Activated CD4-positive, CD25-positive, alpha-beta regulatory T cell treated with anti-CD3 and anti-CD28 coated beads, Interleukin-2, amount 50 U/mL, for 16 hours (primary cell): ENCODE data around the gene ZNF592.

Source experiments
- DNase-seq: peaks from one replicate; pipeline ENCODE4 v3.0.0-alpha.2; 2020; ENCODE audit warnings: low read depth, low spot score

ZNF592 gene

DNA sequence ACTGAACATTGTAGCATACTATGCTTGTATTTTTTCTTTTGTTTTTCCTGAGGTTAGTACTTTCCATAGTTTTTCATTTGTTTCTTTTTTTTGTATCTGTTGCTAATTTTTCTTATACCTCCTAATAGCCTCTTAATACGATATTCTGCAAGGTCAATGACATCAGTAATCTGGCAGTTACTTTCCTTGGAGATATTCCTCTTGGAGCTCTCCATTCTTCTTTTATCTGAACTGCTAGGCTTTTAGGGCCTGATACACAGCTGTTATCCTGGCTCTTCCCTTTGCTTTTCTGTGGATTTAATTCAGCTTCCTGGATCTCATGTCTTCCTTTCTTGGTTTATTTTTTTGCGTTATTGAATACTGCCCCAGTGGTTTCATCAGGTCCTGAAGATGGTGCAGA, 81.6 kb downstream of the ZNF592 start:
- DNase-seq, result no peak

DNA sequence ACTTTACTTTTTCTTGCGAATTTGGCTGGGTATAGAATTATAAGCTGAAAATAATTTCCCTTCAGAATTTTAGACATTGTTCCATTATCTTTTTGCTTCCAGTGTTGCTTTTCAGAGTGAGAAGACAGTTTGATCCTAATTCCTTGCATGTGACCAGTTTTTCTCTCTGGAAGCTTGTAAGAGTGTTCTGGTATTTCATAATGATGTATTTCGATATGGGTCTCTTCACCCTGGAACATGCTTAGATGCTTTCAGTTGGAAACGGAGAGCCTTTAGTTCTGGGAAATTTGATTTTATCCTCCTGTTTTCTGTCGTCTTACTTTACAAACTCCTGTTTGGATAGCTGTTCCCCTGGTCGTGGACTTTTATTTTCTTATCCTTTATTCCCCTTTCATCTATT, 82.6 kb downstream of the ZNF592 start:
- DNase-seq, result no peak

GRCh38 chr15:84831613-84832012, 83.2 kb downstream of the ZNF592 start:
- DNase-seq, result no peak

DNA sequence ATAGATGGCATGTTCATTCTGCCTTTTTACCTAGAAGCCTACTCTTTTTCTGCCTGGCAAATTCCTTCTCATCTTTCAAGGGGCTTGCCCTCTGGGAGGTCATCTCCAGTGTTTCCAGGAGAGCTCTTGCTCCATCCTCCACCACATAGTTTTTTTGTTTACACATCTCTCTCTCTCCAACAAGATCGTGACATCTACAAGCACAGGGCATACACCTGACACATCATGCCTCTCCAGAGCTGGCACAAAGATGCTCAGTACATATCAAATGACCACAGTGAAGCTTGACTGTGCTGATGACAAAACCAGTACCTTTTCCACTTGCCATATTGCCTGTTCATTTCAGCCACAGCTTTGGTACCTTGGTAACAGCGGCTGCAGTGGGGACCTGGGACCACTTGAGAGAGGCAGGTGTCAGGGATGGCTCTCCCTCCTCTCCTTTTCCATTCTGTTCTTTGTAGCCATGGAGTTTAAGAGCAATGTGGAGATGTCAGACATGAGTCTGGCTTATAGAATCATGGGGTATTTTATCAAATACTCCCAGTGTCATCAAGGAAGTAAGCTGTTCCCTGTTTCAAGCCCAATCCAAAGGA, 84.2 kb downstream of the ZNF592 start:
- no peak for DNase-seq

DNA sequence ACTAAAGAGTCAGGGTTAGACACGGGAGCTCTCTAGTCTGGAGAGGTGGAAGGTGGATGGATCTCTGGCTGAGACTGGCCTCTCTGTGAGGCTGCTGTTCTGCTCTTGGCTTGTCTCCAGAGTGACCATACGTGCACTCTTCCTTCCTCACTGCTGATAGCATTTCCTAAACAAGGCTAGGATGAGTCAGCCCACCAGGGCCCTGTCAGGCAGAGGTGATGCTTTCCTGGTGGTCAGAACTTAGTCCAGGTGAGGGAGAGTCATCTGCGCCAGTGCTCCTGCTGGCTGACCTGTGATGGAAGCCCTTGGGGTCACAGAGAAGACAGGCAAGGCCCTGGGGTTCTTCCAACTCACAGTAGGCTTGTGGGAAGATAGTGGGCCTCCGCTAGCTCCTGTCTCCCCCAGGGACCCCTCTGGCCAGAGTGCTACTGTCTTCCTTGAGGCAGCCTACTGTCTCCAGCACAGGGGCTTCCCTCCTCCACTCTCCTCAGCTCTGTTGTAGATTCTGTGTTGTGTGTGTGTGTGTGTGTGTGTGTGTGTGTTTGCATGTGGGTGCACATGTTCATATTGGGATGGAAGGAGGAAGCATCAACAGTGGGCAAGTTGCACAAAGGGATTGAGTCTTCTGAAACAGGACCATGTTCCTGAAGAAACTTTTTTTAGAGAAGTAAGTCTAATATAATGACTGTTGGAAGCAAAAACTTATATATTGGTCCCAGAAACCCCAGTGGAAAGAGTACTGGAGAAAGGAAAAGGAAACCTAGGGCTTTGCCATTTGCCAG, 85.2 kb downstream of the ZNF592 start:
- no peak for DNase-seq

DNA sequence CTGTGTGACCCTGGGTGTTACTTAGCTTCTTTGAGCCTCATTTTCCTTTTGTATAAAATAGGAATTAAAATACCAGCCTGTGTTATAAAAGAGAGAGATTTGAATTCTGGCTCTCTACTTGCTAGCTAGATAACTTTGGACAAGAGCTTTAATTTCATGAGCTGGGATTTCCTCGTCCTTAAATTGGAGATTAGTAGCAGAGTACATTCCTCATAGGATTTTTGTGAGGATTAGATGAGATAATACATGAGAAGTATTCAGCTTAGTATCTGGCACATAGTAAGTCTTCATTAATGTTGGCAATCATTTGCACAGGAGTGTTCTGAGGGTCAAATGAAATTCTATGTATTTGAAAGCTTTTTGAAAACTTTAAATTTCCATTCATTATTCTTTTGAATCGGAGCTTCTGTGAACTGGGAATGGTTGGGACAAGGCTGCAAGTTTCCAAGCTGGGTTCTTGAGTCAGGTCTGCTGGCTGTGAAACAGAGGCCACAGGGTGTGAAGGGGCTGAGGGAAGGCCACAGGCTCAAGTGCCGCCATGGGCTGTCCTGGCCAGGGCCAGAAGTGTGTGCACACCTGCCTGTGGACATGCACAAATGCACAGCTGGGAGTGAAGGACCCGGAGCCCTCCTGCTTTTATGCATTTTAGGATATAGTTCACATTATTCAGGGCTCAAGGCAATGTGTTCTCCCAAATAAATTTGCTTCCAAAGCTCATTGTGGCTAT, 86.0 kb downstream of the ZNF592 start:
- DNase-seq, result no peak

DNA sequence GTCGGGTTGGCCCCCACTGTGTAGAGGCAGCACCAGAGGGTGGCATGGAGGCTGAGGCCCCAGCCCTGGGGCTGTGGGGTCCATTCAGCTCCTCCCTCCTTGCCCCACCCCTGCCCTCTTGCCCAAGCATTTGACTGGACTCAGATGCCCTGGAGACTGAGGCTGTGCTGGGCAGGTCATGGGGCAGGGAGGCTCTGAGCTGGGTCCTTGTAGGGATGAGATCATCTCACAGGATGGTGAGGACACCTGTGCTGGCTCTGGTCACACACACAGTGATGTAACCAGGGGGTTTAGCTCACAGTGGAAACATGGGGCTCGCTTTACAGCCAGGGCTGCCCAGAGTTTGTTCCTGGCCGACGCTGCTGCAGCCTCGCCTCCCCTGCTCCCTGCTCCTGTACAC, 86.6 kb downstream of the ZNF592 start:
- DNase-seq, result no peak

DNA sequence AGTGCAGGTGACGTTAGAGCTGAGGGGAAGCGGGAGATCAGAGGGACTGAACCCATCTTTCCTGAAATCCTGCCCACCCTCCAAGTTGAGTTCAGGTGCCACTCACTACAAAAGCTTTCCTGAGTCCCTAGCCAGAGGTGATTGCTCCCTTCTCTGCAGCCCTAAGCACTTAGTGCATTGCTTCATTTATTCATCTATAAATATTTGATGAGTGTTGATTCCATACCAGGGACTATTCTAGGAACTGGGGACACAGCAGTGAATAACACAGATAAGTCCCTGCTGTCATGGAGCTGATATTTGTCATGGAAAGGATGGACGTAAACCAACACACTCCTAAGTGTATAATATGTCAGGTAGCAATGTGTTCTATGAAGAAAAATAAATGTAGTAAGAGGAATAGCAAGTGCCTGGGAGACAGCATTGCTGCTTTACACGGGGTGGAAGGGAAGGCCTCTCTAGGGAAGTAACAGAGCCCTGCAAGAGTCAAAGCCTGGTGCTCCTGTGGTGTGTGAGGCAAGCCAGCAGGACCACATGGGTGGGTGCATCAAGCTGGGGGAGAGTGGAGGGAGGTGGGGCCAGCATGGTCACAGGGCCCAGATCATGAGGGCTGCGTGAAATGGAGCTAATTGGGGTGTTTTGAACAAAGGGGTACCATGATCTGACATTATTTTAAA, 87.4 kb downstream of the ZNF592 start:
- no peak for DNase-seq

DNA sequence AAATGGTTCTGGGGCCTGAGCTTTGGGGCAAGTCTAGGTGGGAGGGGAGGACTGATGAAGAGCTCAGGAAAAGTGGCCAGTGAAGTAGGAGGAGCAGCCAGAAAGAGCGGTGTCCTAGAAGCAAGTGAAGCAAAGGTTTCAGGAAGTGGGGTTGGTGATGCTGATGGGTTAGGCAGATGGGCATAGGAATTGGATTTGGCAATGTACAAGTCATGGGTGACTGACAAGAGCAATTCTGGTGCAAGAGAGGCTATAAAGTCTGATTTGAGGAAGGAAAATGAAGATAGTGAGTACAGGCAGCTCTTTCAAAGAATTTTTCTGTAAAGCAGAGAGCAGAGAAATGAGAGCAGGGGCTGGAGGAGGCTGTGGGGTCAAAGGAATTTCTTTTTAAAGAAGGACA, 88.5 kb downstream of the ZNF592 start:
- DNase-seq, result no peak

GRCh38 chr15:84839714-84840113, 91.3 kb downstream of the ZNF592 start:
- DNase-seq, result no peak

DNA sequence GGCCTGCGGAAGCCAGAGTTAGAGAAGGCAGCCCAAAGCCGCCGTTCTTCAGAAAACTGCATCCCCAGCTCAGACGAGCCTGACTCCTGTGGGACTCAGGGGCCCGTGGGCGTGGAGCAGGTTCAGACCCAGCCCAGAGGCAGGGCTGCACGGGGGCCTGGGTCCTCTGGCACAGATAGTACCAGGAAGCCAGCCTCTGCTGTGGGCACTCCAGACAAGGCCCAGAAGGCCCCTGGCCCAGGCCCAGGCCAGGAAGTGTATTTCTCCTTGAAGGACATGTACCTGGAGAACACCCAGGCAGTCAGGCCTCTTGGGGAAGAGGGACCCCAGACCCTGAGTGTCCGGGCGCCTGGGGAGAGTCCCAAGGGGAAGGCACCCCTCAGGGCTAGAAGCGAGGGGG, 91.9 kb downstream of the ZNF592 start:
- no peak for DNase-seq

DNA sequence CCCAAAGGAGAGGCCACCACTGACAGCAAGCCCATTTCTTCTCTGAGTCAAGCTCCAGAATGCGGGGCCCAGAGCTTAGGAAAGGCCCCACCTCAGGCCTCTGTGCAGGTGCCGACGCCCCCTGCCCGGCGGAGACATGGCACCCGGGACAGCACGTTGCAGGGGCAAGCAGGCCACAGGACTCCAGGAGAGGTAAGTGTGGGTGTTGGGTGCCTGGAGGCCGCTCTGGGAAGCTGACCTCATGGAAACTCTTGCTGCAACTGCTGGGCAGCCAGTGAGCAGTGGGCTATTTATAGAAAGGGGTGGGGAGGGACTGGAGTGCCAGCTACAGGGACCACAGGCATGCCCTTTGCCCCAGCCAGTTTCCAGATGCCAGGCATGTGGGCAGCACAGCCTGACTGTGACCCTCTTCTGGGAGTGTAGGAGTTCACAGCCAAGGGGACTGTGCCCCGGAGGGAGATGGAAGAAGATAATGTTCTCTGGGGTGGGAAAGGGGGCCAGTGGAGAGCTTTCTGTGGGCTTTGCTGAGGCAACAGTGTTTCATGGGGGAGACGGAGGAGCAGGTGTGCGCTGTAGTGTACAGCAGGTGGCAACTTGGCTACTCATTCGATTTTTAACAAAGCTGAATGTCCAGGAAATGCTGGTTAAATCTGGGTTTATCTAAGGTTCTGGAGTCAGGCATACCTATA, 92.5 kb downstream of the ZNF592 start:
- no peak for DNase-seq

- DNase-seq, result no peak
Measured at GRCh38 chr15:84842781-84843180, 94.4 kb downstream of the ZNF592 start.

DNA sequence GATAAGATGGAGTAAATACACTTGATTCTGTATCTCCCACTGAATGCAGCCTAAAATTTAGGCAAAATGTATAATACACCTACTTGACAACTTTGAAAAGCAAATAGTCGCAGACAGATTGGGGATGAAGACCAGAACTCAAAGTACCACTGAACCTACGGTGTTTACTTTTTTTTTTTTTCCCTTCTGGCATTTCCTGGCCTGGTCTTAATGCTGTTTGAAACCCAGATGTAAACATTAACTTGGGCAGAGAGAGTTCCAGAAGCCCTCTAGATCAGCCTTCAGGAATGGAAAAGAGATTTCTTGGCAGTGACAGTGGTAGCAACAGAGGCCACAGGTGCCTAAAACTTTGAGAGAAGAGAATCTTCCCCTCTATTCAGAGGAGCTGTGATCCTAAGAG, 96.6 kb downstream of the ZNF592 start:
- no peak for DNase-seq

DNA sequence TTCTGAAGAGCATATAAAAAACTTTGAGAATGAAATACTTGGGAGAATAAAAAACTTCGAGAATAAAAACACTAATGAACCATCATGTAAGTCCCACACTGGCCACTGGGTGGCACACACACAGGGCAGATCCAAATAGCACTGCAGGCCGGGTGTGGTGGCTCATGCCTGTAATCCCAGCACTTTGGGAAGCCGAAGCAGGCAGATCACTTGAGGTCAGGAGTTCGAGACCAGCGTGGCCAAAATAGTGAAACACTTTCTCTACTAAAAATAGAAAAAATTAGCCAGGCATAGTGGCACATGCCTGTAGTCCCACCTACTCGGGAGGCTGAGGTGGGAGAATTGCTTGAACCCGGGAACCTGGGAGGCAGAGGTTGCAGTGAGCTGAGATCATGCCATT, 97.2 kb downstream of the ZNF592 start:
- DNase-seq, result peak; percentile 6

- DNase-seq, result no peak
Measured at GRCh38 chr15:84846269-84846668, 97.9 kb downstream of the ZNF592 start.

DNA sequence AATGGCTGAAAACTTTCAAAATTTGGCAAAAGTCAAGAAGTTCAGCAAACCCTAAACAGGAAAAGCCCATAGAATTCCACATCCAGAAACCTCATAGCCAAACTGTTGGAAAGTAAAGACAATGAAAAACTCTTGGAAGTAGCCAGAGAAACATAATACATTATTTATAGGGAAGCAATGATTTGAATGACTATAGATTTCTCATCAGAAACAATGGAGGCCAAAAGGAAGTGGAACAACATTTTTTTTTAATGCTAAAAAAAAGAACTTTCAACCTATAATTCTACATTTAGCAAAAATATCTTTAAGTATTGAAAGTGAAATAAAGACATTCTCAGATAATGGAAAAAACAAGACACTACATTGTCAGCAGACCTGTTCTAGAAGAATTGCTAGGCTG, 99.0 kb downstream of the ZNF592 start:
- no peak for DNase-seq

DNA sequence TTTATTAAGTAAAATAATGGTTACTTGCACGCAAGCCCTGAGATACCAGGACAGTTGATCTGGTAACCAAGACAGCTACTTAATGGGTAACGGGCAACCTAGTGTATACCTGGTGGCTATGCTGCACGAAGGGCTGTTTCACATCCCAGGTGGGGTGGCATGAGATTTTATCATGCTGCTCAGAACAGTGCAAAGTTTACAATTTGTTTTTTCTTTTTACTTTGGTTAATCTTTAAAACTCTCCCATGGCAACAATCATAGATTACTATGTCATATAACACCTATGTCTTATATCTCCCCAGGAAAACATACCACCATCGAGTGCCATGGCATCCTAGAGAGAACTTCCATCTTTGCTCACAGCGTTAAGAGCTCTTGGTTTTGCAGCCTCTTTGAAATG, 103.8 kb downstream of the ZNF592 start:
- DNase-seq, result no peak

DNA sequence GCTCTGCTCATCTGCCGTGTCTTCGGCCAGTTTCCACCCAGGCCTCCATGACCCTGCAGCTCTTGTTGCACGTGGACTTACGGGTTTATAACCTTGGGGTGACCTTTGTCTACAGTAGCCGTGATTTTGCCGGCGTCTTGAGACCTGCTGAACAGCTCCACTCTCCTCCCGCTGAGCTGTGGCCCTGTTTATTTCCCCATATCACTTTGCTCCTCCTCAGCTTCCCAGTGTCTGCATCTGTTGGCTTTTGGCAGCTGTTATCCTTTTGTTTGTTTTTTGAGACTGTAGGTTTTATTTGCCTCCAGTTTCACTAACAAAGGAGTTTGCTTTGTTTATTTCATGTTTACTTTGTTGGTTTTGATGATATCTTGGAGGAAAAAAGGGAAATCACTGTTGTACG, 106.7 kb downstream of the ZNF592 start:
- DNase-seq, result no peak

GRCh38 chr15:84855765-84856164, 107.4 kb downstream of the ZNF592 start:
- no peak for DNase-seq
